GM13977 (cell line): ENCODE measurements around the gene CPT1C.

Source experiments
- DNase-seq: peaks from one replicate; pipeline ENCODE4 v3.0.0; 2012; ENCODE audit warnings: low spot score
- in situ Hi-C: fragments of 300-500 bp; cut with MboI; formaldehyde crosslinking; loops from one replicate; pipeline ENCODE4 v1.12.0; 2022; ENCODE audit warnings: low sequenced_read_pairs, low pct_unique_long_range_greater_than_20kb, mixed read lengths, inconsistent platforms; ENCODE audit not compliant: unreplicated experiment
- TF ChIP-seq, protein P1 (sequence below): IDR thresholded peaks from 2 replicates; pipeline ENCODE4 v1.5.1; 2012; ENCODE audit warnings: mild to moderate bottlenecking, control low read depth; ENCODE audit not compliant: insufficient read depth; ENCODE audit errors: extremely low read depth, missing control alignments

CPT1C gene

DNA sequence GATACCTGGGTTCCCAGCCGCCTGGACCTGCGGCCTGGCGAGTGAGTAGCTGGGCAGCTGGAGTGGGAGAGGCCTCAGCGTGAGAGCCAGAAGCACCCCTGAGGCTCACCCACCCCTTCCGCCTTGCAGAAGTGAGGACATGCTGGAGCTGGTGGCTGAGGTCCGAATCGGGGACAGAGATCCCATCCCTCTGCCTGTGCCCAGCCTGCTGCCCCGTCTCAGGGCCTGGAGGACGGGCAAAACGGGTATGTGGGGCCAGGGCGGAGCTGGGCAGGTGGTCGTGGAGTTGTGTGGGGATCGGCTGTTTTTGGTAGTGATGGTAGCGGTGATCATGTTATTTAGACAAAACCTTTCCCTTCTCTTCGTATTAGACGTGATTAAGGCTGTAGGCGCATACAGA lies 44.3 kb upstream of the CPT1C start:
- in situ Hi-C loops: no loop called here
- TF ChIP-seq, protein P1, sequence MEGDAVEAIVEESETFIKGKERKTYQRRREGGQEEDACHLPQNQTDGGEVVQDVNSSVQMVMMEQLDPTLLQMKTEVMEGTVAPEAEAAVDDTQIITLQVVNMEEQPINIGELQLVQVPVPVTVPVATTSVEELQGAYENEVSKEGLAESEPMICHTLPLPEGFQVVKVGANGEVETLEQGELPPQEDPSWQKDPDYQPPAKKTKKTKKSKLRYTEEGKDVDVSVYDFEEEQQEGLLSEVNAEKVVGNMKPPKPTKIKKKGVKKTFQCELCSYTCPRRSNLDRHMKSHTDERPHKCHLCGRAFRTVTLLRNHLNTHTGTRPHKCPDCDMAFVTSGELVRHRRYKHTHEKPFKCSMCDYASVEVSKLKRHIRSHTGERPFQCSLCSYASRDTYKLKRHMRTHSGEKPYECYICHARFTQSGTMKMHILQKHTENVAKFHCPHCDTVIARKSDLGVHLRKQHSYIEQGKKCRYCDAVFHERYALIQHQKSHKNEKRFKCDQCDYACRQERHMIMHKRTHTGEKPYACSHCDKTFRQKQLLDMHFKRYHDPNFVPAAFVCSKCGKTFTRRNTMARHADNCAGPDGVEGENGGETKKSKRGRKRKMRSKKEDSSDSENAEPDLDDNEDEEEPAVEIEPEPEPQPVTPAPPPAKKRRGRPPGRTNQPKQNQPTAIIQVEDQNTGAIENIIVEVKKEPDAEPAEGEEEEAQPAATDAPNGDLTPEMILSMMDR: no peak
- no peak for DNase-seq

DNA sequence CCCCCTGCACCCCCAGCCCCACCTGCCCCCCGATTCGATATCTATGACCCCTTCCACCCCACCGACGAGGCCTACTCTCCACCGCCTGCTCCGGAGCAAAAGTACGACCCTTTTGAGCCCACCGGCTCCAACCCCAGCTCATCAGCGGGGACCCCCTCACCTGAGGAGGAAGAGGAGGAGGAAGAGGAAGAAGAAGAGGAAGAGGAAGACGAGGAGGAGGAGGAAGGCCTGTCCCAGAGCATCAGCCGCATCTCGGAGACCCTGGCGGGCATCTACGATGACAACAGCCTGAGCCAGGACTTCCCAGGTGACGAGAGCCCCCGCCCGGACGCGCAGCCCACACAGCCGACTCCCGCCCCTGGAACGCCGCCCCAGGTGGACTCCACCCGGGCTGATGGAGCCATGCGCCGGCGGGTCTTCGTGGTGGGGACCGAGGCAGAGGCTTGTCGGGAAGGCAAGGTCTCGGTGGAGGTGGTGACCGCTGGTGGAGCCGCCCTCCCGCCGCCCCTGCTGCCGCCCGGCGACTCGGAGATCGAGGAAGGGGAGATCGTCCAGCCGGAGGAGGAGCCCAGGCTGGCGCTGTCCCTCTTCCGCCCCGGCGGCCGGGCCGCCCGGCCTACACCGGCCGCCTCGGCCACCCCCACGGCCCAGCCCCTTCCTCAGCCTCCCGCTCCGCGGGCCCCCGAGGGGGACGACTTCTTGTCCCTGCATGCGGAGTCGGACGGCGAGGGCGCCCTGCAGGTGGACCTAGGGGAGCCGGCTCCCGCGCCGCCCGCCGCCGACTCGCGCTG lies 39.7 kb upstream of the CPT1C start:
- in situ Hi-C loops: no loop called here
- TF ChIP-seq, protein P1: no peak
- DNase-seq: peak; percentile 19

DNA sequence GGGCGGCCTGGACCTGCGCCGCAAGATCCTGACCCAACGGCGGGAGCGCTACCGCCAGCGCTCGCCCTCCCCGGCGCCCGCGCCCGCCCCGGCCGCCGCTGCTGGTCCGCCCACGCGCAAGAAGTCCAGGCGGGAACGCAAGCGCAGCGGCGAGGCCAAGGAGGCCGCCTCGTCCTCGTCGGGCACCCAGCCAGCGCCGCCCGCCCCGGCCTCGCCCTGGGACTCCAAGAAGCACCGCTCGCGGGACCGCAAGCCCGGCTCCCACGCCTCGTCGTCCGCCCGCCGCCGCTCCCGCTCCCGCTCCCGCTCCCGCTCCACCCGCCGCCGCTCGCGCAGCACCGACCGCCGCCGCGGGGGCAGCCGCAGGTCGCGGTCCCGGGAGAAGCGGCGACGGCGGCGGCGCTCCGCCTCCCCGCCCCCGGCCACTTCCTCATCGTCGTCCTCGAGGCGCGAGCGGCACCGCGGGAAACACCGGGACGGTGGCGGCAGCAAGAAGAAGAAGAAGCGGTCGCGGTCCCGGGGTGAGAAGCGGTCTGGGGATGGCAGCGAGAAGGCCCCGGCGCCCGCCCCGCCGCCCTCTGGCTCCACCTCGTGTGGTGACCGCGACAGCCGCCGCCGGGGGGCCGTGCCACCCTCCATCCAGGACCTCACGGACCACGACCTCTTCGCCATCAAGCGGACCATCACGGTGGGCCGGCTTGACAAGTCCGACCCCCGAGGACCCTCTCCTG lies 38.9 kb upstream of the CPT1C start:
- TF ChIP-seq, protein P1: no peak
- no peak for DNase-seq
- in situ Hi-C loops: no loop called here

DNA sequence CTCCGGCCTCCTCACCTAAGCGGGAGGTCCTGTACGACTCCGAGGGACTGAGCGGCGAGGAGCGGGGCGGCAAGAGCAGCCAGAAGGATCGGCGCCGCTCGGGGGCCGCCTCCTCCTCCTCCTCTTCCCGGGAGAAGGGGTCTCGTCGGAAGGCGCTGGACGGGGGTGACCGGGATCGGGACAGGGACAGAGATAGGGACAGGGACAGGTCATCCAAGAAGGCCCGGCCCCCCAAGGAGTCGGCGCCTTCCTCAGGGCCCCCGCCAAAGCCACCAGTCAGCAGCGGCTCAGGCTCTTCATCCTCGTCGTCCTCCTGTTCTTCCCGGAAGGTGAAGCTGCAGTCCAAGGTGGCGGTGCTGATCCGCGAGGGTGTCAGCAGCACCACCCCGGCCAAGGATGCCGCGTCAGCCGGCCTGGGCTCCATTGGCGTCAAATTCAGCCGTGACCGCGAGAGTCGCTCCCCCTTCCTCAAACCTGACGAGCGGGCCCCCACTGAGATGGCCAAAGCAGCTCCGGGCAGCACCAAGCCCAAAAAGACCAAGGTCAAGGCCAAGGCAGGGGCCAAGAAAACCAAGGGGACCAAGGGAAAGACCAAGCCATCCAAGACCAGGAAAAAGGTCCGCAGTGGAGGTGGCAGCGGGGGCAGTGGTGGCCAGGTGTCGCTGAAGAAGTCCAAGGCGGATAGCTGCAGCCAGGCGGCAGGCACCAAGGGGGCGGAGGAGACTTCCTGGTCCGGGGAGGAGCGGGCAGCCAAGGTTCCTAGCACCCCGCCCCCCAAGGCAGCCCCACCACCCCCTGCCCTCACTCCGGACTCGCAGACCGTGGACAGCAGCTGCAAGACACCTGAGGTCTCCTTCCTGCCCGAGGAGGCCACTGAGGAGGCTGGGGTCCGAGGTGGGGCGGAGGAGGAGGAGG lies 38.1 kb upstream of the CPT1C start:
- DNase-seq: peak; percentile 33
- in situ Hi-C loops: no loop called here
- TF ChIP-seq, protein P1: no peak

DNA sequence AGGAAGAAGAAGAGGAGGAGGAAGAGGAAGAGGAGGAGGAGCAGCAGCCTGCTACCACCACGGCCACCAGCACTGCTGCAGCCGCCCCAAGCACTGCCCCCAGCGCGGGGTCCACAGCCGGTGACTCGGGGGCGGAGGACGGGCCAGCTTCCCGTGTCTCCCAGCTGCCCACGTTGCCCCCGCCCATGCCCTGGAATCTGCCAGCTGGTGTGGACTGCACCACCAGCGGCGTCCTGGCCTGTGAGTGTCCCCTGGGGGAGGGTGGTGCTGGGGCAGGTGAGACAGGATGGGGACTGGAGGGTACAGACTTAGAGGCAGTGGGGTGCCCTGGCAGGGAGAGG lies 37.5 kb upstream of the CPT1C start:
- DNase-seq: peak; percentile 23
- TF ChIP-seq, protein P1: no peak
- in situ Hi-C loops: no loop called here

DNA sequence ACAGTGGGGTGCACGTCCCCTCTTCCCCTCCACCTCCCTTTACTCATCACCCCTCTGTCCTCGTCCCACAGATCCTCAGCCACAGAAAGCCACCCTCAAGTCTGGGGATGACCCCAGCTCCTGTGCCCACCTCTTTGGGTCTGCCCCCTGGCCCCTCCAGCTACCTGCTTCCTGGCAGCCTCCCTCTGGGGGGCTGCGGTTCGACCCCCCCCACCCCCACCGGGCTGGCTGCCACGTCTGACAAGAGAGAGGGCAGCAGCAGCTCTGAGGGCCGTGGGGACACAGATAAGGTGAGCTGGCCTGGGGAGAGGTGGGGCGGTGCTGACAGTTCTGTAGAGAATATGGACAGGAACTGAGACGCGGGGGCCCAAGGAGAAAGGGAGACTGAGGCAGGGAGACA lies 36.3 kb upstream of the CPT1C start:
- in situ Hi-C loops: no loop called here
- no peak for DNase-seq

More for the DNA sequence above, 36.3 kb upstream of the CPT1C start:
- TF ChIP-seq, protein P1: no peak
